AG04450 (cell line): ENCODE measurements around the gene TAS1R1. TPM values are rescaled to one million over a fixed set of nuclear protein-coding genes. Genes with fewer than 3 reads are reported as not detected.

ENCODE experiments used
- CTCF ChIA-PET: fragments of 300-600, 350-600 bp; formaldehyde crosslinking; extraction: SDS; loops from one replicate; lab custom pipeline; 2022; ENCODE audit warnings: antibody characterized with exemption, inconsistent platforms; lab: Charles Lee
- POLR2A ChIA-PET: fragments of 350-600 bp; formaldehyde crosslinking; extraction: SDS; loops from one replicate; lab custom pipeline; 2021; ENCODE audit warnings: antibody characterized with exemption, inconsistent platforms; lab: Yijun Ruan, JAX
- DNase-seq: peaks from one replicate; pipeline ENCODE4 v3.0.0-alpha.2; 2011; ENCODE audit warnings: low read depth, low spot score
- H3K27ac ChIP-seq: one replicate; pipeline ENCODE4 v1.5.1; 2012; ENCODE audit warnings: low read depth, low read length, control low read depth
- H3K27me3 ChIP-seq: one replicate; pipeline ENCODE4 v1.6.0; 2012; ENCODE audit warnings: low read length; ENCODE audit not compliant: control insufficient read depth, insufficient read depth
- H3K4me3 ChIP-seq: 2 replicates; pipeline ENCODE4 v1.5.1; 2011; ENCODE audit warnings: mild to moderate bottlenecking, low read depth, low read length, control low read depth
- H3K9me3 ChIP-seq: 2 replicates; pipeline ENCODE4 v1.5.1; 2012; ENCODE audit warnings: low read length; ENCODE audit not compliant: control insufficient read depth, insufficient read depth
- CTCF ChIP-seq: IDR thresholded peaks from 2 replicates; pipeline ENCODE4 v1.5.1; 2011; ENCODE audit warnings: low read depth, low read length, control low read depth, inconsistent platforms
- polyA plus RNA-seq: library from polyadenylated mRNA; depleted of rRNA; stranded (reverse); fragments of >200 nt; gene quantifications from 2 replicates; pipeline ENCODE4 v1.2.3, GENCODE V29; 2011

Gene TAS1R1
- polyA plus RNA-seq, 1 experiment: 0.05 TPM

GRCh38 chr1:6619045-6619444 lies 63.9 kb downstream of the TAS1R1 start:
- no peak for TF ChIP-seq CTCF
- POLR2A ChIA-PET: interaction anchor here (0.6 kb wide), 1 partner anchor 84 kb away, joined by 6 read pairs; no protein-coding TSS in a partner anchor
- no peak for DNase-seq
- CTCF ChIA-PET: no interaction called here
- Histone ChIP-seq H3K9me3 (no peaks in the 10 kb centered on the region; the same call in 1 of the 2 replicates), H3K27me3 (no peaks in the 10 kb centered on the region), H3K27ac (no peak overlapping the region), H3K4me3 (no peak overlapping the region)

DNA sequence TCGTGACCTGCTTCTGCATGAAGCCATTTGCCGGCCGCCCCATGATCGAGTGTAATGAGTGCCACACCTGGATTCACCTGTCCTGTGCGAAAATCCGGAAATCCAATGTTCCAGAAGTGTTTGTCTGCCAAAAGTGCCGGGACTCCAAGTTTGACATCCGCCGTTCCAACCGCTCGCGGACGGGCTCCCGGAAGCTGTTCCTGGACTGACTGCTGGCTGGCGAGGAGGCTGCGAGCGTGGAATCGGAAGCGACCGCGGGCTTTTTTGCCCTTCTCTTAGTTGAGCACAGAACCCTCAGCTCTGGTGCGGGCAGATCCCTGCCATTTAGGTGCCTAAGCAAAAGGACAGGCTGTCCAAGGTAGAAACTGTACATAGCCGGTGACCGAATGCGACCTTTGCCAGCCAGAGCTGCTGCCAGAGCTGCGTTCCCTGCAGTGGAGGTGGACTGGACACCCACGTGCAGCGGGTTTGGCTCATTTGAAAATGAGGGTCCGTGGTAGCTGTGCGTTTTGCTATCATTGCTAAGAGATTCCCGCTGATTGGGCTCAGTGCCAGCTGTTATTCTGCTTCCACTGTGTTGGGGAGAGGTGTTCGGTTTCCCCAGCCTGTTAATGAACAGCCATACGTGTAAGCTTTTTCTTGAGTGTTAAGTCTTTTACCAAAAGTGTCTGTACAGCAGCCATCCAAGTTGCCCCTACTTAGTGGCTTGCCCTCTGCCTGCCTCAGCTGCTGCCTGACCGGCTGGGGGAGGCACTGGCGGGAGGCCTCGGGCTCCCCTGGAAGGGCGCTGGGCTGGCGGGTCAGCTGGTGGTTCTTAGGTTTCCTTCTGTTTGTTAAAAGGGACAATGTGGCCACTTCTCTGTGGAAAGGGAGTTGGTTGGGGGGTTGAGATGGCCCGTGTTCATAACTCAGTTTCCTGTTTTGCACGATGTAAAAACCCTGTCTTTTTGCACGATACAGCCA lies 66.6 kb downstream of the TAS1R1 start:
- no peak overlapping the region for H3K4me3 ChIP-seq
- ChIA-PET POLR2A (no interaction called here), CTCF (interaction anchor here (0.5 kb wide), 1 partner anchor 69 kb away, joined by 3 read pairs; no protein-coding TSS in a partner anchor)
- no peak for TF ChIP-seq CTCF
- H3K9me3 ChIP-seq: no peaks in the 10 kb centered on the region; the same call in 1 of the 2 replicates
- H3K27ac ChIP-seq: no peak overlapping the region
- H3K27me3 ChIP-seq: no peaks in the 10 kb centered on the region
- DNase-seq: no peak

GRCh38 chr1:6622396-6623152 lies 67.5 kb downstream of the TAS1R1 start:
- no peak for DNase-seq
- no peak for TF ChIP-seq CTCF
- ChIA-PET POLR2A (no interaction called here), CTCF (interaction anchor here (0.5 to 1.5 kb wide), 2 partner anchors 68 to 70 kb away, joined by 3 to 4 read pairs; partner anchors contain the start of genes NOL9 and TAS1R1)
- no peaks in the 10 kb centered on the region; the same call in 1 of the 2 replicates for H3K9me3 ChIP-seq
- no peaks in the 10 kb centered on the region for H3K27me3 ChIP-seq
- no peak overlapping the region for H3K27ac ChIP-seq
- no peak overlapping the region for H3K4me3 ChIP-seq

DNA sequence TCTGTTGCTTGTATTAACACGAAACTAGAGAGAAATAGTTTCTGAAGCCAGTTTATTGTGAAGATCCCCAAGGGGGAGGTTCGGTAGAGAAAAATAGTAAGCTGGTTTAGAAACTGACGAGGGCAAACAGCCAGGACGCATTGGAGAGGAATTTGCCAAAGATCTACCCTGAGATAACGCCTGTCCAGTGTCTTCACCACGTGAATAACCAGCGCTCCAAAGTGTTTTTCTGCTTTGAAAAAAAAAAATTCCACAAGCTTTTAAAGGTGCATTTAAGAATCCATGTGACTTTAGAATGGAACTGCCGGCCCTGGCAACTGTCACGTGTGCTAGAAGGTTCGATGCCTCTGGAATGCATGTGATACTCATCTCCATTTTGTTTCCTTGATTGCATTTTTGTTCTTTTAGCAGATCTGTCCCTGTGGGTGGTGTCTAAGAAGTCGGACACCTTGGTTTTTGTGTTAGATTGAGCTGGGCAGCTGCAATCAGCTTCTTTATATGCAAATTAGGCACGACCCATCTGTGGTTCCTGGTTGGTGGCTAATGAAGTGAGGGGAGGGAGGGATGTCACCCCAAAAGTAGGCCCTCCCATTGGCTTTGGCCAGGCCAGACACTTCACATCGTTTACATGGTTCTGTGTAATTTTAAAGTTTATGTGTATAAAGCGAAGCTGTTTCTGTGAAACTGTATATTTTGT lies 68.3 kb downstream of the TAS1R1 start:
- DNase-seq: no peak
- TF ChIP-seq CTCF: no peak
- ChIA-PET POLR2A (interaction anchor here (1.6 kb wide), 1 partner anchor 21 kb away, joined by 6 read pairs; the partner anchor contains the start of gene KLHL21), CTCF (interaction anchor here (1.0 to 1.5 kb wide), 2 partner anchors 10 to 69 kb away, joined by 3 to 4 read pairs; partner anchors contain the start of genes NOL9, PHF13 and TAS1R1)
- H3K9me3 ChIP-seq: no peaks in the 10 kb centered on the region; the same call in 1 of the 2 replicates
- H3K27me3 ChIP-seq: no peaks in the 10 kb centered on the region
- H3K27ac ChIP-seq: no peak overlapping the region
- no peak overlapping the region for H3K4me3 ChIP-seq
